ENCODE measurements around the gene SP2. TPM values are rescaled to one million over a fixed set of nuclear protein-coding genes. Genes with fewer than 3 reads are reported as not detected.

Gene SP2
- total and polyA plus RNA-seq, 2 donors (not counting 1 experiment from before 2014, with no cell fraction given), result 25.4 to 32.5 TPM

- Histone ChIP-seq H4K20me1 (ENCODE audit: control insufficient read depth, insufficient read depth, low read length, poor library complexity, severe bottlenecking) (no peaks in the 10 kb centered on the region), H3K4me3 (ENCODE audit: control extremely low read depth in 1 of 5, extremely low read depth in 1 of 5, insufficient read depth in 1 of 5, low read depth in 2 of 5, low read length in 4 of 5) (no peak overlapping the region), H3K4me2 (replicated peaks; ENCODE audit: low read depth, low read length, poor library complexity, severe bottlenecking) (no peak overlapping the region), H3K36me3 (replicated peaks in 1 of 2; ENCODE audit: control extremely low read depth in 1 of 2, control insufficient read depth in 1 of 2, extremely low read depth in 1 of 2, insufficient read depth in 2 of 2, low read length in 1 of 2) (no peaks in the 10 kb centered on the region), H3K79me2 (ENCODE audit: control insufficient read depth, insufficient read depth, low read length) (peaks cover 8% of the 10 kb centered on the region), H3K9ac (ENCODE audit: low read length) (no peak overlapping the region), H3K27me3 (replicated peaks in 1 of 4; ENCODE audit: control extremely low read depth in 1 of 4, control insufficient read depth in 3 of 4, insufficient read depth in 4 of 4, low read length in 3 of 4) (no peaks in the 10 kb centered on the region), H3K27ac (ENCODE audit: low read length in 2 of 2) (no peak overlapping the region), H3K9me3 (ENCODE audit: control extremely low read depth in 1 of 3, control insufficient read depth in 2 of 3, insufficient read depth in 1 of 3, low read length in 2 of 3) (no peaks in the 10 kb centered on the region), H2AFZ (ENCODE audit: insufficient read depth, low read depth, low read length, poor library complexity, severe bottlenecking) (no peak overlapping the region), H3K4me1 (ENCODE audit: control insufficient read depth in 2 of 2, insufficient read depth in 2 of 2, low read length in 2 of 2) (peaks cover 10% of the 10 kb centered on the region in 2 donors)
- ATAC-seq (ENCODE audit: low read depth) (peak; percentile 95), DNase-seq (peak; percentile 87)
- CTCF ChIA-PET, result interaction anchor here (0.6 to 15.3 kb wide), 23 partner anchors 9 to 186 kb away, joined by 3 to 436 read pairs (median 5); partner anchors contain the start of genes CDK5RAP3, LRRC46, MRPL10 and OSBPL7
- Mint-ChIP-seq H3K9me3 (ENCODE audit: insufficient read depth) (no peaks in the 10 kb centered on the region), H3K27ac (peak overlapping the region; percentile 59), H3K4me3 (no peak overlapping the region), H3K27me3 (no peaks in the 10 kb centered on the region), H3K4me1 (peaks cover 22% of the 10 kb centered on the region)
- TF ChIP-seq EZH2 (IDR thresholded peaks at IDR 0.05; ENCODE audit: borderline replicate concordance, insufficient read depth, low read depth, low read length, poor library complexity, severe bottlenecking) (no peak), CTCF (IDR thresholded peaks at IDR 0.05) (peak; percentile 95)
- 57% methylated on average over 8 of the region's 11 CpGs for WGBS (ENCODE audit: insufficient coverage)
- intact Hi-C loops (cut with micrococcal nuclease), result loop anchor here (1.0 kb wide), 2 partner anchors 49 to 114 kb away; partner anchors contain the start of gene SCRN2
- POLR2A ChIA-PET, result interaction anchor here (0.5 to 3.1 kb wide), 4 partner anchors 49 to 173 kb away, joined by 3 to 14 read pairs (median 6); partner anchors contain the start of gene SCRN2
Observed at GRCh38 chr17:47889734-47890529, 6.1 kb upstream of the SP2 start.

Data from B cell (primary cell).